HCT116 (cell line): ENCODE data around the gene RECQL5. TPM values are rescaled to one million over a fixed set of nuclear protein-coding genes. Genes with fewer than 3 reads are reported as not detected.
A peak's percentile ranks its signal among the peaks of the same experiment; 100 is the strongest.

Experiments used
- ATAC-seq: fragments of 200-7000 bp; cut with Tn5 transposase; 2 replicates; pipeline ENCODE4 v1.9.1; 2020; ENCODE audit warnings: mild to moderate bottlenecking, moderate library complexity
- BruUV-seq: library from RNA; stranded (reverse); fragments of 400-500 nt; replicated peaks from 2 replicates; lab custom pipeline; 2021; lab: Mats Ljungman, UMichigan
- CTCF ChIA-PET: fragments of 300-600 bp; sonication (Branson Sonifier 250); formaldehyde crosslinking; loops from one replicate; lab custom pipeline; 2021; ENCODE audit warnings: antibody characterized with exemption; lab: Charles Lee
- POLR2A ChIA-PET: fragments of 300-600, 350-600 bp; sonication (Branson Sonifier 250); formaldehyde crosslinking; loops from one replicate; lab custom pipeline; 2021; ENCODE audit warnings: antibody characterized with exemption; lab: Charles Lee
- RAD21 ChIA-PET, 2 experiments: fragments of 300-600 bp; sonication (Branson Sonifier 250); formaldehyde crosslinking; loops; one replicate each; lab custom pipeline; 2023; ENCODE audit warnings: low total read pairs in 2 of 2; ENCODE audit not compliant: uncharacterized antibody in 2 of 2, unreplicated experiment in 2 of 2, low non-redundant PET in 1 of 2; lab: Charles Lee
- DNase-seq: peaks from one replicate; pipeline ENCODE4 v3.0.0-alpha.2; 2010; ENCODE audit warnings: low read depth, low spot score
- H2AFZ ChIP-seq: fragments of 200-600 bp; shearing (Covaris generic), sonication (generic); 2 replicates; pipeline ENCODE4 v1.6.1; 2017; ENCODE audit warnings: low read depth, mixed run types, mixed read lengths, antibody characterized with exemption, low read length; ENCODE audit not compliant: poor library complexity, severe bottlenecking
- H3K27ac ChIP-seq: 2 replicates; pipeline ENCODE4 v1.5.1; 2012; ENCODE audit warnings: low read depth, low read length
- H3K27me3 ChIP-seq: fragments of 200-600 bp; sonication (generic); 2 replicates; pipeline ENCODE4 v1.6.1; 2016; ENCODE audit warnings: mixed run types, low read length, mixed read lengths; ENCODE audit not compliant: insufficient read depth
- H3K36me3 ChIP-seq, 2 experiments: fragments of 200-500 bp in 1 of 2; fragments of 200-600 bp in 1 of 2; sonication (Bioruptor generic) in 1 of 2; sonication (generic) in 1 of 2; 2 replicates each; pipeline versions ENCODE4 v1.5.1 to v1.6.1; 2014 to 2016; ENCODE audit warnings: low read length in 2 of 2, inconsistent platforms in 1 of 2, mixed read lengths in 1 of 2, mixed run types in 1 of 2; ENCODE audit not compliant: insufficient read depth in 2 of 2, control insufficient read depth in 1 of 2
- H3K4me1 ChIP-seq, 2 experiments: fragments of 200-600 bp in 1 of 2; sonication (generic) in 1 of 2; 2 replicates each; pipeline versions ENCODE4 v1.5.1 to v1.6.1; 2012 to 2017; ENCODE audit warnings: low read length in 2 of 2, inconsistent platforms in 1 of 2, mild to moderate bottlenecking in 1 of 2, mixed read lengths in 1 of 2, mixed run types in 1 of 2, moderate library complexity in 1 of 2; ENCODE audit not compliant: insufficient read depth in 2 of 2, control insufficient read depth in 1 of 2
- H3K4me2 ChIP-seq: fragments of 200-600 bp; sonication (generic); 2 replicates; pipeline ENCODE4 v1.6.1; 2017; ENCODE audit warnings: mixed run types, low read length, mixed read lengths
- H3K4me3 ChIP-seq, 2 experiments: fragments of 200-600 bp in 1 of 2; sonication (generic) in 1 of 2; replicated peaks in 1 of 2; 2 replicates each; pipeline ENCODE4 v1.5.1; 2011 to 2016; ENCODE audit warnings: low read length in 2 of 2, control low read depth in 1 of 2, low read depth in 1 of 2, mild to moderate bottlenecking in 1 of 2, mixed read lengths in 1 of 2, mixed run types in 1 of 2
- H3K79me2 ChIP-seq: fragments of 200-600 bp; sonication (generic); 2 replicates; pipeline ENCODE4 v1.6.1; 2017; ENCODE audit warnings: mild to moderate bottlenecking, mixed run types, low read length, moderate library complexity, mixed read lengths; ENCODE audit not compliant: insufficient read depth
- H3K9ac ChIP-seq: fragments of 200-600 bp; sonication (generic); 2 replicates; pipeline ENCODE4 v1.6.1; 2016; ENCODE audit warnings: low read length, mixed read lengths
- H3K9me2 ChIP-seq: fragments of 200-600 bp; sonication (generic), shearing (Covaris generic); 2 replicates; pipeline ENCODE4 v1.6.1; 2017; ENCODE audit warnings: mixed run types, mild to moderate bottlenecking, moderate library complexity; ENCODE audit not compliant: insufficient read depth
- H3K9me3 ChIP-seq, 2 experiments: fragments of 200-500 bp in 1 of 2; fragments of 200-600 bp in 1 of 2; sonication (Bioruptor generic) in 1 of 2; sonication (generic) in 1 of 2; 2 replicates each; pipeline ENCODE4 v1.6.1; 2014 to 2017; ENCODE audit warnings: low read length in 2 of 2, mixed read lengths in 2 of 2, inconsistent platforms in 1 of 2, low read depth in 1 of 2, mild to moderate bottlenecking in 1 of 2, mixed run types in 1 of 2, moderate library complexity in 1 of 2; ENCODE audit not compliant: control insufficient read depth in 1 of 2, insufficient read depth in 1 of 2
- H4K20me1 ChIP-seq: fragments of 200-600 bp; sonication (generic), shearing (Covaris generic); 2 replicates; pipeline ENCODE4 v1.6.1; 2017; ENCODE audit warnings: mixed run types, mild to moderate bottlenecking, moderate library complexity; ENCODE audit not compliant: insufficient read depth
- ATF3 ChIP-seq: IDR thresholded peaks from 2 replicates; pipeline ENCODE4 v1.6.1; 2012
- CEBPB ChIP-seq: IDR thresholded peaks from 2 replicates; pipeline ENCODE4 v1.6.1; 2012; ENCODE audit warnings: low read depth
- JUND ChIP-seq: IDR thresholded peaks from 2 replicates; pipeline ENCODE4 v1.6.1; 2012
- MAX ChIP-seq: IDR thresholded peaks from 2 replicates; pipeline ENCODE4 v1.6.1; 2012
- POLR2AphosphoS5 ChIP-seq: IDR thresholded peaks from 2 replicates; pipeline ENCODE4 v1.6.1; 2011; ENCODE audit warnings: mild to moderate bottlenecking, low read depth, low read length, moderate library complexity
- SIN3A ChIP-seq: IDR thresholded peaks from 2 replicates; pipeline ENCODE4 v1.6.1; 2012; ENCODE audit warnings: low read depth
- SP1 ChIP-seq: IDR thresholded peaks from 2 replicates; pipeline ENCODE4 v1.6.1; 2012; ENCODE audit warnings: low read depth
- YY1 ChIP-seq: IDR thresholded peaks from 2 replicates; pipeline ENCODE4 v1.6.1; 2011; ENCODE audit warnings: low read length, low read depth, moderate library complexity, mild to moderate bottlenecking; ENCODE audit not compliant: insufficient replicate concordance; ENCODE audit errors: extremely low read depth
- ZBTB33 ChIP-seq: IDR thresholded peaks from 2 replicates; pipeline ENCODE4 v1.6.1; 2011; ENCODE audit warnings: mild to moderate bottlenecking, low read length, moderate library complexity; ENCODE audit not compliant: insufficient replicate concordance; ENCODE audit errors: extremely low read depth
- ZNF274 ChIP-seq: fragments of 200-500 bp; sonication (Bioruptor generic); IDR thresholded peaks from 2 replicates; pipeline ENCODE4 v1.6.1; 2014; ENCODE audit warnings: mild to moderate bottlenecking, low read depth, low read length, inconsistent platforms
- intact Hi-C: fragments of 100-400 bp; cut with micrococcal nuclease; formaldehyde crosslinking; loops from 2 replicates; pipeline ENCODE4 v1.10.0; 2022
- total RNA-seq: library from RNA; stranded (reverse); gene quantifications from one replicate; pipeline ENCODE4 v1.2.1, GENCODE V29; 2021; ENCODE audit not compliant: unreplicated experiment

RECQL5 gene
- total RNA-seq, 1 experiment from 2014 or later: 83.3 TPM

GRCh38 chr17:75684924-75685323, 18.0 kb upstream of the RECQL5 start:
- Histone ChIP-seq H3K27ac (peak overlapping the region; percentile 67), H3K4me2 (peak overlapping the region; percentile 84), H3K27me3 (no peaks in the 10 kb centered on the region), H4K20me1 (no peaks in the 10 kb centered on the region), H3K9me2 (no peaks in the 10 kb centered on the region), H3K9me3 (no peaks in the 10 kb centered on the region), H2AFZ (no peak overlapping the region), H3K9ac (peak overlapping the region; percentile 66), H3K36me3 (peaks cover 0 to 18% of the 10 kb centered on the region in 2 experiments; a peak in 1 of 4 replicates), H3K4me3 (peak overlapping the region in 1 of 2 experiments; percentile 45; a peak in 3 of 4 replicates), H3K4me1 (peaks cover 71 to 100% of the 10 kb centered on the region in 2 experiments), H3K79me2 (peaks cover 97% of the 10 kb centered on the region)
- TF ChIP-seq SIN3A: no peak
- TF ChIP-seq JUND: no peak
- peak; percentile 34; the same call in 1 of the 2 replicates for TF ChIP-seq POLR2AphosphoS5
- TF ChIP-seq SP1: peak; percentile 70
- TF ChIP-seq MAX: peak; percentile 67; the same call in 1 of the 2 replicates
- no peak for TF ChIP-seq CEBPB
- TF ChIP-seq ZNF274: no peak
- TF ChIP-seq ATF3: no peak
- peak; percentile 27 for TF ChIP-seq YY1
- no peak for TF ChIP-seq ZBTB33
- intact Hi-C loops: no loop called here
- ChIA-PET CTCF (interaction anchor here (2.5 to 8.5 kb wide), 4 partner anchors 10 to 63 kb away, joined by 17 to 174 read pairs (median 28); partner anchors contain the start of gene SMIM5), POLR2A (interaction anchor here (1.8 to 6.4 kb wide), 5 partner anchors 8 to 95 kb away, joined by 4 to 41 read pairs (median 16); partner anchors contain the start of gene ITGB4), RAD21 (interaction anchor here in 1 of 2 experiments (1.3 kb wide), 1 partner anchor 9 kb away, joined by 3 read pairs; no protein-coding TSS in a partner anchor)
- DNase-seq (no peak), ATAC-seq (peak; percentile 70)
- no TSS peak for BruUV-seq
